NCI-H146 treated with DMSO at 0.1 percent for 48 hours (cell line): ENCODE results near the gene DYNLT5.
"Not testable (repeated sequence)": the region's sequence is repeated elsewhere in the genome, so short reads cannot be mapped to it uniquely, and the experiment has no call there.

ENCODE experiments used
- DNase-seq: peaks from one replicate; lab custom pipeline; 2025; ENCODE audit not compliant: unreplicated experiment; lab: John Stamatoyannopoulos, UW

The DYNLT5 gene

GRCh38 chr1:66752000-66752592 lies at the start of gene DYNLT5:
TSS of gene DYNLT5 (plus strand) at chr1:66752459. CDS start at chr1:66754659, 2,200 bp downstream.
- no peak for DNase-seq

GRCh38 chr1:66704177-66704875 lies 47.9 kb upstream of the DYNLT5 start:
- no peak for DNase-seq

GRCh38 chr1:66705110-66705509 lies 47.1 kb upstream of the DYNLT5 start:
- DNase-seq = no peak

GRCh38 chr1:66711420-66711819 lies 40.8 kb upstream of the DYNLT5 start:
- DNase-seq = no peak

- DNase-seq = no peak
Observed at GRCh38 chr1:66712839-66713238, 39.4 kb upstream of the DYNLT5 start.

- DNase-seq = no peak
Observed at GRCh38 chr1:66723985-66724384, 28.3 kb upstream of the DYNLT5 start.

- DNase-seq = no peak
Observed at GRCh38 chr1:66725885-66726665, 26.2 kb upstream of the DYNLT5 start.

GRCh38 chr1:66728021-66728420 lies 24.2 kb upstream of the DYNLT5 start:
- DNase-seq = no peak

GRCh38 chr1:66728716-66729115 lies 23.5 kb upstream of the DYNLT5 start:
- not testable (repeated sequence) for DNase-seq

- no peak for DNase-seq
Observed at GRCh38 chr1:66729119-66729518, 23.1 kb upstream of the DYNLT5 start.

GRCh38 chr1:66729523-66729922 lies 22.7 kb upstream of the DYNLT5 start:
- DNase-seq = no peak

- no peak for DNase-seq
Observed at GRCh38 chr1:66730462-66730861, 21.8 kb upstream of the DYNLT5 start.

GRCh38 chr1:66731170-66731865 lies 20.9 kb upstream of the DYNLT5 start:
- no peak for DNase-seq

GRCh38 chr1:66732407-66733166 lies 19.7 kb upstream of the DYNLT5 start:
- DNase-seq = no peak

- DNase-seq = no peak
Observed at GRCh38 chr1:66733348-66734017, 18.8 kb upstream of the DYNLT5 start.

GRCh38 chr1:66734531-66734930 lies 17.7 kb upstream of the DYNLT5 start:
- DNase-seq = not testable (repeated sequence)

GRCh38 chr1:66737836-66738235 lies 14.4 kb upstream of the DYNLT5 start:
- DNase-seq = no peak

- DNase-seq = no peak
Observed at GRCh38 chr1:66739401-66740157, 12.7 kb upstream of the DYNLT5 start.

GRCh38 chr1:66745451-66745850 lies 6.8 kb upstream of the DYNLT5 start:
- DNase-seq = no peak
